KMS-11 (cell line): ENCODE results near the gene MYORG.

Source experiments
- H2AFZ ChIP-seq: fragments of 200-600 bp; sonication (generic); 2 replicates; pipeline ENCODE4 v1.6.1; 2016; ENCODE audit warnings: antibody characterized with exemption, mixed run types, low read depth
- H3K27ac ChIP-seq: fragments of 200-600 bp; sonication (generic); 2 replicates; pipeline ENCODE4 v1.6.1; 2016; ENCODE audit warnings: mild to moderate bottlenecking, mixed run types
- H3K27me3 ChIP-seq: fragments of 200-600 bp; sonication (generic); 2 replicates; pipeline ENCODE4 v1.6.1; 2017; ENCODE audit warnings: mild to moderate bottlenecking, low read depth, mixed run types, moderate library complexity; ENCODE audit not compliant: insufficient read depth
- H3K36me3 ChIP-seq: fragments of 200-600 bp; sonication (generic); 2 replicates; pipeline ENCODE4 v1.6.1; 2017; ENCODE audit warnings: mild to moderate bottlenecking, mixed run types; ENCODE audit not compliant: insufficient read depth
- H3K4me1 ChIP-seq: fragments of 200-600 bp; sonication (generic); 2 replicates; pipeline ENCODE4 v1.6.1; 2016; ENCODE audit warnings: mild to moderate bottlenecking, low read depth, mixed run types; ENCODE audit not compliant: poor library complexity, severe bottlenecking
- H3K4me2 ChIP-seq: fragments of 200-600 bp; sonication (generic); 2 replicates; pipeline ENCODE4 v1.7.0; 2016; ENCODE audit warnings: mild to moderate bottlenecking, mixed run types
- H3K4me3 ChIP-seq: fragments of 200-600 bp; sonication (generic); IDR thresholded peaks from 2 replicates; pipeline ENCODE4 v1.6.1; 2017; ENCODE audit warnings: low read depth, low read length, mixed read lengths; ENCODE audit not compliant: insufficient read depth
- H3K79me2 ChIP-seq: fragments of 200-600 bp; sonication (generic); 2 replicates; pipeline ENCODE4 v1.6.1; 2016; ENCODE audit warnings: low read depth, mixed run types; ENCODE audit not compliant: insufficient read depth
- H3K9ac ChIP-seq: fragments of 200-600 bp; sonication (generic); 2 replicates; pipeline ENCODE4 v1.6.1; 2016; ENCODE audit warnings: mild to moderate bottlenecking, mixed run types
- H4K20me1 ChIP-seq: fragments of 200-600 bp; sonication (generic); 2 replicates; pipeline ENCODE4 v1.6.1; 2016; ENCODE audit warnings: mild to moderate bottlenecking, mixed run types; ENCODE audit not compliant: insufficient read depth
- TF ChIP-seq, protein P1 (sequence below): fragments of 200-600 bp; sonication (generic); conservative IDR thresholded peaks from 2 replicates; pipeline ENCODE4 v1.6.1; 2017; ENCODE audit warnings: low read depth, mild to moderate bottlenecking, antibody characterized with exemption, low read length, moderate library complexity, mixed read lengths

The MYORG gene

GRCh38 chr9:34380511-34381315 is 4.0 kb upstream of the MYORG start:
- peak overlapping the region; percentile 82 for H3K4me2 ChIP-seq
- TF ChIP-seq, protein P1, sequence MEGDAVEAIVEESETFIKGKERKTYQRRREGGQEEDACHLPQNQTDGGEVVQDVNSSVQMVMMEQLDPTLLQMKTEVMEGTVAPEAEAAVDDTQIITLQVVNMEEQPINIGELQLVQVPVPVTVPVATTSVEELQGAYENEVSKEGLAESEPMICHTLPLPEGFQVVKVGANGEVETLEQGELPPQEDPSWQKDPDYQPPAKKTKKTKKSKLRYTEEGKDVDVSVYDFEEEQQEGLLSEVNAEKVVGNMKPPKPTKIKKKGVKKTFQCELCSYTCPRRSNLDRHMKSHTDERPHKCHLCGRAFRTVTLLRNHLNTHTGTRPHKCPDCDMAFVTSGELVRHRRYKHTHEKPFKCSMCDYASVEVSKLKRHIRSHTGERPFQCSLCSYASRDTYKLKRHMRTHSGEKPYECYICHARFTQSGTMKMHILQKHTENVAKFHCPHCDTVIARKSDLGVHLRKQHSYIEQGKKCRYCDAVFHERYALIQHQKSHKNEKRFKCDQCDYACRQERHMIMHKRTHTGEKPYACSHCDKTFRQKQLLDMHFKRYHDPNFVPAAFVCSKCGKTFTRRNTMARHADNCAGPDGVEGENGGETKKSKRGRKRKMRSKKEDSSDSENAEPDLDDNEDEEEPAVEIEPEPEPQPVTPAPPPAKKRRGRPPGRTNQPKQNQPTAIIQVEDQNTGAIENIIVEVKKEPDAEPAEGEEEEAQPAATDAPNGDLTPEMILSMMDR: no peak
- H3K4me1 ChIP-seq: peaks cover 20% of the 10 kb centered on the region
- H3K9ac ChIP-seq: no peak overlapping the region
- no peak overlapping the region for H3K27ac ChIP-seq
- H3K79me2 ChIP-seq: no peaks in the 10 kb centered on the region
- H4K20me1 ChIP-seq: no peaks in the 10 kb centered on the region
- H2AFZ ChIP-seq: peak overlapping the region; percentile 86
- no peak overlapping the region for H3K4me3 ChIP-seq
- H3K27me3 ChIP-seq: no peaks in the 10 kb centered on the region
- no peaks in the 10 kb centered on the region for H3K36me3 ChIP-seq

- Histone ChIP-seq H2AFZ (peak overlapping the region; percentile 86), H3K4me2 (peak overlapping the region; percentile 82), H3K36me3 (no peaks in the 10 kb centered on the region), H3K27me3 (no peaks in the 10 kb centered on the region), H3K27ac (no peak overlapping the region), H3K4me1 (peaks cover 26% of the 10 kb centered on the region), H3K9ac (no peak overlapping the region), H4K20me1 (no peaks in the 10 kb centered on the region), H3K79me2 (no peaks in the 10 kb centered on the region), H3K4me3 (no peak overlapping the region)
- TF ChIP-seq, protein P1: no peak
Measured at GRCh38 chr9:34380034-34380510, 3.4 kb upstream of the MYORG start.

GRCh38 chr9:34379334-34380033 is 2.8 kb upstream of the MYORG start:
- H3K9ac ChIP-seq: no peak overlapping the region
- H3K27me3 ChIP-seq: no peaks in the 10 kb centered on the region

DNA sequence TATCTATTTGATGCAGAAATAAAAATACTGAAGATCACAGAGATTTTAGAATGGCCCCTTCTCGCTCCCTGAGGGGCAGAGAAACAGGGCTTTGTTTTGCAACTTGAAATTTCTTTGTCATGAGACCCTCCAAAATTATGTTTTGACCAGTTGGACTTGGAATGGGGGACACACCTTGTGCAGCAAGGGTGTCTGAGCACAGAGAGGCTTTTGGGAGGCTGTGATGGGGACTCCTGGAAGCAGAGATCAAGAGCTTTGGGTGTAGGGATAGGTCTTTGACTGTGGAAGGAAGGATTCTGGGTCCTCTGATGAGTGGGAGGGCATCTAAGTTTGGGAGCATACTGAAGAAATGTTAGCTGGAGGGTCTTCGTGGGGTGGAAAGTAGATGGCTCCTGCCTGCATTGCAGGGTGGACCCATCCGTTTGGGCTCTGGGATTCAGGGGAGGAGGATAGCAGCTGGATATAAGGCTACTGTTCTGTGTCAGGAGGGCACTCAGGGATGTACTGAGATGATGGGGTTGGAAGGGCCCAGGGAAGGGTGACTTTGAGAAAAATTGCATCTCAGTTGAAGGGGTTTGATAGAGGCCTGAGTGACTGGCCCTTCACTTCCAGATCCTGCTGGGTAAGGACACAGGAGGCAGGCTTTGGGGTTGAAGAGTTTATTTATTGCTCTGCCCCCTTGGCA is 1.8 kb upstream of the MYORG start:
- Histone ChIP-seq H3K36me3 (no peaks in the 10 kb centered on the region), H2AFZ (no peak overlapping the region), H3K9ac (no peak overlapping the region), H4K20me1 (no peaks in the 10 kb centered on the region), H3K27ac (no peak overlapping the region), H3K4me2 (no peak overlapping the region; the same call in 1 of the 2 replicates), H3K79me2 (no peaks in the 10 kb centered on the region), H3K27me3 (no peaks in the 10 kb centered on the region), H3K4me3 (no peak overlapping the region), H3K4me1 (peaks cover 26% of the 10 kb centered on the region)
- TF ChIP-seq, protein P1: no peak

More at GRCh38 chr9:34379334-34380033, 2.8 kb upstream of the MYORG start:
- peaks cover 26% of the 10 kb centered on the region for H3K4me1 ChIP-seq
- peak overlapping the region; percentile 86 for H2AFZ ChIP-seq
- no peaks in the 10 kb centered on the region for H3K79me2 ChIP-seq
- no peak overlapping the region for H3K4me3 ChIP-seq
- TF ChIP-seq, protein P1: peak; percentile 97
- peak overlapping the region; percentile 82 for H3K4me2 ChIP-seq
- no peak overlapping the region for H3K27ac ChIP-seq
- no peaks in the 10 kb centered on the region for H3K36me3 ChIP-seq
- H4K20me1 ChIP-seq: no peaks in the 10 kb centered on the region
